HepG2 (cell line): ENCODE data around the gene EFNA3. TPM values are rescaled to one million over a fixed set of nuclear protein-coding genes. Genes with fewer than 3 reads are reported as not detected.

ENCODE experiments used
- AHR ChIP-seq: IDR thresholded peaks from 2 replicates; pipeline ENCODE4 v1.6.1; 2018; ENCODE audit warnings: missing genetic modification reagents, missing compliant biosample characterization
- ARNT ChIP-seq: fragments of 450-650 bp; IDR thresholded peaks from 2 replicates; pipeline ENCODE4 v1.6.1; 2017
- BCLAF1 ChIP-seq: fragments of 450-650 bp; IDR thresholded peaks from 2 replicates; pipeline ENCODE4 v1.6.1; 2017; ENCODE audit warnings: mild to moderate bottlenecking
- CBX2 ChIP-seq, 2 experiments: fragments of 200-600 bp in 1 of 2; sonication (generic); formaldehyde crosslinking in 1 of 2; IDR thresholded peaks; 2 replicates each; pipeline versions ENCODE4 v1.7.0 to v1.8.1; 2018 to 2022; ENCODE audit warnings: low read depth in 2 of 2, low read length in 1 of 2, mild to moderate bottlenecking in 1 of 2, missing genetic modification reagents in 1 of 2
- CERS6 ChIP-seq: sonication (generic); formaldehyde crosslinking; IDR thresholded peaks from 2 replicates; pipeline ENCODE4 v1.5.0; 2020; ENCODE audit warnings: missing genetic modification reagents
- CREM ChIP-seq, 2 experiments: sonication (generic) in 1 of 2; formaldehyde crosslinking in 1 of 2; IDR thresholded peaks; 2 replicates each; pipeline versions ENCODE4 v1.4.0 to v1.6.1; 2016 to 2020; ENCODE audit warnings: antibody characterized with exemption in 1 of 2, mild to moderate bottlenecking in 1 of 2, missing genetic modification reagents in 1 of 2
- FOXK2 ChIP-seq: fragments of 450-650 bp; IDR thresholded peaks from 2 replicates; pipeline ENCODE4 v1.6.1; 2016
- HES4 ChIP-seq: sonication (generic); formaldehyde crosslinking; IDR thresholded peaks from 2 replicates; pipeline ENCODE4 v1.9.0; 2021; ENCODE audit warnings: mild to moderate bottlenecking, missing genetic modification reagents, borderline replicate concordance
- JUND ChIP-seq: sonication (generic); formaldehyde crosslinking; IDR thresholded peaks from 2 replicates; pipeline ENCODE4 v1.8.0; 2022; ENCODE audit warnings: mild to moderate bottlenecking, missing genetic modification reagents
- NCOR1 ChIP-seq: fragments of 200-600 bp; sonication (generic); IDR thresholded peaks from 2 replicates; pipeline ENCODE4 v1.7.0; 2017; ENCODE audit warnings: antibody characterized with exemption, low read length, borderline replicate concordance
- PPARG ChIP-seq: conservative IDR thresholded peaks from 2 replicates; pipeline ENCODE4 v1.6.1; 2016; ENCODE audit warnings: missing biosample characterization, missing genetic modification reagents
- SALL2 ChIP-seq: sonication (generic); formaldehyde crosslinking; IDR thresholded peaks from 2 replicates; pipeline ENCODE4 v1.8.1; 2023; ENCODE audit warnings: mild to moderate bottlenecking, missing genetic modification reagents, inconsistent platforms
- TSC22D2 ChIP-seq: sonication (generic); formaldehyde crosslinking; IDR thresholded peaks from 2 replicates; pipeline ENCODE4 v1.5.1; 2020; ENCODE audit warnings: missing genetic modification reagents, mild to moderate bottlenecking, borderline replicate concordance
- WIZ ChIP-seq: sonication (generic); formaldehyde crosslinking; IDR thresholded peaks from 2 replicates; pipeline ENCODE4 v1.5.1; 2020; ENCODE audit warnings: mild to moderate bottlenecking, missing genetic modification reagents
- ZBTB25 ChIP-seq: IDR thresholded peaks from 2 replicates; pipeline ENCODE4 v1.6.1; 2018; ENCODE audit warnings: missing genetic modification reagents
- ZBTB38 ChIP-seq: sonication (generic); formaldehyde crosslinking; IDR thresholded peaks from 2 replicates; pipeline ENCODE4 v1.5.1; 2020; ENCODE audit warnings: mild to moderate bottlenecking, missing genetic modification reagents
- ZFP36L1 ChIP-seq: sonication (generic); formaldehyde crosslinking; IDR thresholded peaks from 2 replicates; pipeline ENCODE4 v1.8.0; 2022; ENCODE audit warnings: mild to moderate bottlenecking, missing genetic modification reagents, moderate library complexity
- ZNF121 ChIP-seq: sonication (generic); formaldehyde crosslinking; IDR thresholded peaks from 2 replicates; pipeline ENCODE4 v1.5.0; 2020; ENCODE audit warnings: mild to moderate bottlenecking, missing genetic modification reagents
- ZNF160 ChIP-seq: sonication (generic); formaldehyde crosslinking; IDR thresholded peaks from 2 replicates; pipeline ENCODE4 v1.8.0; 2022; ENCODE audit warnings: mild to moderate bottlenecking, inconsistent platforms, missing genetic modification reagents
- ZNF230 ChIP-seq: sonication (generic); formaldehyde crosslinking; IDR thresholded peaks from 2 replicates; pipeline ENCODE4 v1.4.0; 2020; ENCODE audit warnings: mild to moderate bottlenecking, missing genetic modification reagents
- ZNF460 ChIP-seq: sonication (generic); formaldehyde crosslinking; IDR thresholded peaks from 2 replicates; pipeline ENCODE4 v1.5.1; 2020; ENCODE audit warnings: missing genetic modification reagents, mild to moderate bottlenecking, borderline replicate concordance
- ZNF792 ChIP-seq: IDR thresholded peaks from 2 replicates; pipeline ENCODE4 v1.6.1; 2016
- polyA plus RNA-seq, 8 experiments: library from polyadenylated mRNA; depleted of rRNA in 3 of 8; stranded (reverse) in 7 of 8; unstranded in 1 of 8; fragments of >200 nt; fragmentation: Illumina TruSeq in 4 of 8; extraction: Trizol in 4 of 8; gene quantifications; 2 replicates each; pipeline versions ENCODE4 v1.2.1 to v1.2.3, GENCODE V29; 2011 to 2016; ENCODE audit warnings: low read depth in 4 of 8, missing spikeins in 1 of 8, mixed read lengths in 1 of 8; ENCODE audit not compliant: insufficient read depth in 1 of 8
- total RNA-seq, 5 experiments: library from RNA; depleted of rRNA; stranded (reverse); fragments of >200 nt; fragmentation: Illumina TruSeq; extraction: Trizol; gene quantifications; 2 replicates each; pipeline ENCODE4 v1.2.3, GENCODE V29; 2016; ENCODE audit warnings: low read depth in 1 of 5
- TF ChIP-seq, protein P1 (sequence below): fragments of 450-650 bp; IDR thresholded peaks from 2 replicates; pipeline ENCODE4 v1.6.1; 2016

Gene EFNA3
- total and polyA plus RNA-seq, 2 of the 13 experiments (the other 11 are each of a cell fraction or from before 2014, with no cell fraction given), result 1.0 to 5.7 TPM

GRCh38 chr1:155091071-155092051 lies 12.7 kb downstream of the EFNA3 start (continued):
- TF ChIP-seq CERS6 (CRISPR knock-in tag), result no peak
- peak; percentile 92 for TF ChIP-seq FOXK2
- TF ChIP-seq ARNT, result no peak
- no peak for TF ChIP-seq HES4
- no peak for TF ChIP-seq ZNF230 (CRISPR knock-in tag)
- peak; percentile 39; the same call in 1 of the 2 replicates for TF ChIP-seq JUND (CRISPR knock-in tag)
- no peak for TF ChIP-seq BCLAF1
- peak; percentile 45; the same call in 1 of the 2 replicates for TF ChIP-seq NCOR1
- 0 out of 2 replicates have a peak, but pooled peaks have one; percentile 54 for TF ChIP-seq TSC22D2 (CRISPR knock-in tag)
- peak; percentile 47; the same call in 1 of the 2 replicates for TF ChIP-seq CREM (IDR thresholded peaks at IDR 0.05)
- no peak for TF ChIP-seq CREM (CRISPR knock-in tag; IDR thresholded peaks at IDR 0.05)
- TF ChIP-seq PPARG (CRISPR knock-in tag), result peak; percentile 99
- TF ChIP-seq ZNF121 (CRISPR knock-in tag), result no peak
- TF ChIP-seq CBX2 (IDR thresholded peaks at IDR 0.05; ENCODE audit: low read depth, low read length), result no peak
- TF ChIP-seq CBX2 (CRISPR knock-in tag; IDR thresholded peaks at IDR 0.05; ENCODE audit: low read depth), result no peak
- peak; percentile 57; the same call in 1 of the 2 replicates for TF ChIP-seq ZNF460 (CRISPR knock-in tag)
- TF ChIP-seq SALL2 (CRISPR knock-in tag), result no peak
- TF ChIP-seq ZFP36L1, result no peak
- no peak for TF ChIP-seq WIZ (CRISPR knock-in tag)
- TF ChIP-seq AHR (CRISPR knock-in tag), result 0 out of 2 replicates have a peak, but pooled peaks have one; percentile 56
- TF ChIP-seq ZNF792 (CRISPR knock-in tag), result peak; percentile 72; the same call in 1 of the 2 replicates
- TF ChIP-seq ZBTB25 (CRISPR knock-in tag), result peak; percentile 77
- TF ChIP-seq, protein P1, sequence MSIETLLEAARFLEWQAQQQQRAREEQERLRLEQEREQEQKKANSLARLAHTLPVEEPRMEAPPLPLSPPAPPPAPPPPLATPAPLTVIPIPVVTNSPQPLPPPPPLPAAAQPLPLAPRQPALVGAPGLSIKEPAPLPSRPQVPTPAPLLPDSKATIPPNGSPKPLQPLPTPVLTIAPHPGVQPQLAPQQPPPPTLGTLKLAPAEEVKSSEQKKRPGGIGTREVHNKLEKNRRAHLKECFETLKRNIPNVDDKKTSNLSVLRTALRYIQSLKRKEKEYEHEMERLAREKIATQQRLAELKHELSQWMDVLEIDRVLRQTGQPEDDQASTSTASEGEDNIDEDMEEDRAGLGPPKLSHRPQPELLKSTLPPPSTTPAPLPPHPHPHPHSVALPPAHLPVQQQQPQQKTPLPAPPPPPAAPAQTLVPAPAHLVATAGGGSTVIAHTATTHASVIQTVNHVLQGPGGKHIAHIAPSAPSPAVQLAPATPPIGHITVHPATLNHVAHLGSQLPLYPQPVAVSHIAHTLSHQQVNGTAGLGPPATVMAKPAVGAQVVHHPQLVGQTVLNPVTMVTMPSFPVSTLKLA, result peak; percentile 91
- TF ChIP-seq ZBTB38 (CRISPR knock-in tag), result peak; percentile 23; the same call in 1 of the 2 replicates
- no peak for TF ChIP-seq ZNF160 (CRISPR knock-in tag)
